Stimulated activated CD8-positive, alpha-beta memory T cell treated with anti-CD3 and anti-CD28 coated beads, Interleukin-4, amount 100 ng/mL, for 24 hours (primary cell): ENCODE data around the gene SPAG16.

Source experiments
- DNase-seq: peaks from one replicate; pipeline ENCODE4 v3.0.0-alpha.2; 2020; ENCODE audit warnings: low read depth

Gene SPAG16

DNA sequence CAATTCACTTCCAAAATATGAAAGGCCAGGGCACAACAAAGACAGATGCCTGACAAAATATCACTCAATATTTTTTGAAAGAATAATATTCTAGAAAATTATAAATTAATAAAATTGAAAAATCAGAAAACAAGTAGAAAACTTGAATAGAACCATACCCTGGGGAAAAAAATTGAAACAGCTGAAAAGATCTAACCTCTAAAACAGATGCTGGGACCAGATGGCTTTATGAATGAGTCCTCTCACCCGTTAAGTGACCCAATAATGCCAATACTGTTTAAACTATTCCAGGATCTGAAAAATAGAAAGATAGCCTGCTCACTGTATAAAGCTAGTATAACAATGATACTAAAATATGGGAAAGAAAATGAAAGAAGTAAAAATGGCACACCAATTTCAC is 804.3 kb downstream of the SPAG16 start:
- no peak for DNase-seq

GRCh38 chr2:214096208-214096715 is 812.0 kb downstream of the SPAG16 start:
- no peak for DNase-seq

GRCh38 chr2:214098811-214099210 is 814.5 kb downstream of the SPAG16 start:
- no peak for DNase-seq

DNA sequence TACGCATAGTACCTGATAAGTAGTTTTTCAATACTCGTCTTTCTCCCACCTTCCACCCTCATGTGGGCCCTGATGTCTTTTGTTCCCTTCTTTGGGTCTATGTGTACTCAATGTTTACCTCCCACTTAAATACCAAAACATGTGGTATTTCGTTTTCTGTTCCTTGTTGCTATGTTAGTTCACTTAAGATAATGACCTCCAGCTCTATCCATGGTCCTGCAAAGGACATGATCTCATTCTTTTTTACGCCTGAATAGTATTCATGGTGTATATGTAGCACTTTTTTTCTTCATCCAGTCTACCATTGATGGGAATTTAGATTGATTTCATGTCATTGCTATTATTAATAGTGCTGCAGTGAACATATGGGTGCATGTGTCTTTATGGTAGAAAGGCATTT is 816.2 kb downstream of the SPAG16 start:
- DNase-seq: no peak

DNA sequence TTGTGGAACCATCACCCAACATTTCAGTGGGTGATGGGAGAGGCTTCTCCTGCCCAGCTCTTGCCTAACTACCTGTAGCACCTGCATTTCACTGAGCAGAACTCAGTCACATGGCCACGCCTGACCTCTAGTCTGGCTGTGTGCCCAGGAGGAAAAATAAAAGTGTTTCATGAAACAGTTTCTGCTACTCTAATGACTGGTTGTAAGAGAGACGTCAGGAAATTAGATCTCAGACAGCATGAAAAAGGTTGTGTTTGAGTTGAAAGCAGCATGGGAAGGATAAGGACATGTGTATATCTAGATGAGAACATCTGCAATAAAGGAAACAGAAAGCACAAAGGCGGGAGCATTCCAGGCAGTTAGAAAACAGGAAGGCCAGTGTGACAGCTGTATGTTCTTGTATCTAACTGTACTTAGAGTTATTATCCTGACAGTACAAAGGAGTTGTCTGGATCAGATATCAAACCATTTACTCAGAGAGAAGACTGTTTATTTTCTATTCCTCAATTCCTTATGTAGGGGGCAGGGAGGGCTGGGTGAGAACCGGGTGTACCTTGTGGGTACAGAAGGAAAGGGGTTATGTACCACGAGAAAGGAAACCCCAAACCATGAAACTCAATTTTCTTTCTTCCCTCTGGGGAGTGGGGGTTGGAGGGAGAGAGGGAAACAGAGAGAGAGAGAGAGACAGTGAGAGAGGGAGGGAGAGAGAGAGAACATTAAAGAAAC is 819.2 kb downstream of the SPAG16 start:
- DNase-seq: no peak

DNA sequence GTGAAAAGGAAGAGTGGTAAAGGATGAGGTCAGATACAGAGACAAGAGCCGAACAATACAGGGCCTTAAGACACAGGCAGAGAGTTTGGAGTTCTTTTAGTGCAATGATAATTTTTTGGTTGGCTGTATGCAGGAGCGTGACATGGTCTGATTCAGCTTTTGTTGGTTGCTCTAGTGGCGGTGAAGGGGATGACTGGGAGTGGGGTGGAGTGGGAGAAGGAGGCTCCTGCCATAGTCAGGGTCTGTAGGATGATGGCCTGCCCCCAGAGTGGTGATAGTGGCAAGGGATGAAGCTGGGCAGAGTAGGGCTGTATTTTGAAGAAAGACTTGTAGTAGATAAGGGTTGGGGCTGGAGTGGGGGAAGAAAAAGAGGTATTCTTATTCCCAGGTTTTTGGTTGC is 820.0 kb downstream of the SPAG16 start:
- DNase-seq: no peak

DNA sequence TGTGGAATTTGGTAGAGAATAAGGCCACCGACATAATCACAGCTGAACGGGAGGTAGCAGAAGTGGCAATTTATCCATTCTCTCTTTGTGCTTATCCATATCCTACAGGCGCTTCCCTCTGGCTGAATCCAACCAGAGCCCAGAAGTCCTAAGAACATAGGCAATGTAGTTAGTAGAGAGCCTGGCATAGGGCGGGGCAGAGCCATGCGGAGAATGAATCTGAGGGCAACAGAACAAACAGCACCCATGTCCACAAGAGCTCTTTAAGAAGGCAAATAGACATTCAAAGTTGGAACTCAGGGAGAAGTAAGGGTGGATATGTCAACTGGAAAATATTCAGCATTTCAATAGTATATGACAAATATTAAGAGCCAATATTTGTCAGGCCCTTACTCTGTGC is 820.7 kb downstream of the SPAG16 start:
- no peak for DNase-seq

DNA sequence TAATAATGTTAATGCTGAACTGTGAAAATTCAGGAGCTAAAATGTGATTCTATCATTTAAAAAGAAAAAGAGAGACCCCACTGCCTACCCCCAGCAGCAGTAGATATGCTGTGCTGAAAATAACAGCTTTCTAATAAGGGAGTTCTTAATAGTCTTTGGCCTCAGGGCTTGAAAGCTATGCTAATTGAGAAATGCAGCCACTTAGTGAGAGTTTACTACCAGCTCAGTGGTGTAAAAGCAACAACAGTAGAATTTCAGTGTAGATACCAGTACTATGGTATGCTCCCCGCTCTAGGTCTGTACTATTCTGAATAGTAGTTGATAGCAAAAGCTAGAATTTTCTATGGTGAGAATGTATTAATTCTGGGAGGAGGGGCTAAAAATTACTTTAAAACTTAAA is 823.5 kb downstream of the SPAG16 start:
- DNase-seq: no peak

DNA sequence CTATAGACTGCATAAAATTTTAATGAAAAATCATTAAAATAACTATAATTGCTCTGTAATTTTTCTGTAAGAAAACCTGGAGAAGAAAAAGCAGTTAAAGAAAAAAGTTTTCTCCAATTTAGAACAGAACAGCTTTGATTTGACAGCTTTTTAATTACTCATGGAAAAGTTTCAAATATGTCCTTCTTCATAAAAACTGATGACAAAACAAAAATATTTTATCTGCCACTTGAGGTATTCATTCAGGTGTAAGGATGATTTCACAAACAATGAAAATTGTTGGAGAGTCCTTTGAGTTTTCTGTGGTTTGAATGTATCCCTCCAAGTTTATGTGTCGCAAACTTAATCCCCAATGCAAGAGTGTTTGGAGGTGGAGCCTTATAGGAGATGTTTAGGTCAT is 824.3 kb downstream of the SPAG16 start:
- no peak for DNase-seq

DNA sequence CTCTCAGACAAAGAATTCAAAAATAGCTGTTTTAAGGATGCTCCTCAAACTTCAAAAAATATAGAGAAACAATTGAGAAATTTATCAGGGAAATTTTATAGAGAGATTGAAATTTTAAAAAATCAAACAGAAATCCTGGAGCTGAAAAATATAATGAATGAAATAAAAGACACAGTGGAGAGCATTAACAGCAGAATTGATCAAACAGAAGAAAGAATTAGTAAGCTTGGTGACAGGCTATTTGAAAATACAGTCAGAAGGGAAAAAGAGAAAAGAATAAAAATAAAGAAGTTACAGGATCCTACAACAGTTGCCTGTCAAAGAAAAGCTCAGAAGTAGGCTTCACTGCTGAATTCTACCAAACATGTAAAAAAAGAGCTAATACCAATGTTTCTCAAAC is 832.8 kb downstream of the SPAG16 start:
- no peak for DNase-seq

DNA sequence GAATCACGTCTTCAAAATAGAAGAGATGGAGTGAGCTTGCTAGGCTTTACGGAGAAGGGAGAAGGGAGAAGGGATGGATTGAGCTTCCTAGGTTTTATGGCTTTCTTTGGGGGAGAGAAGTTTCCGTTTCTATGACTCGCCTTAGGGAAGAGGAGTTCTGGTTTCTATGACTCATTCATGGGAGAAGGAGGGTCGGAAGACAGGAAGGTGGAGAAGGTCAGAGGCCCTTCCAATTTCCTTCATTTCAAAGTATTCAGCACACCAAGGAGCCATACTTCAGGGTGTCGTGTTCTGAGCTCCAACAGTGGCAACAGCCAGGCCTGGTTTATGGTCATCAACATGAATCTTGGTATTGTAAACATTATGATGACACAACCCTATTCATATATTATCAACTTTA is 841.9 kb downstream of the SPAG16 start:
- DNase-seq: no peak

DNA sequence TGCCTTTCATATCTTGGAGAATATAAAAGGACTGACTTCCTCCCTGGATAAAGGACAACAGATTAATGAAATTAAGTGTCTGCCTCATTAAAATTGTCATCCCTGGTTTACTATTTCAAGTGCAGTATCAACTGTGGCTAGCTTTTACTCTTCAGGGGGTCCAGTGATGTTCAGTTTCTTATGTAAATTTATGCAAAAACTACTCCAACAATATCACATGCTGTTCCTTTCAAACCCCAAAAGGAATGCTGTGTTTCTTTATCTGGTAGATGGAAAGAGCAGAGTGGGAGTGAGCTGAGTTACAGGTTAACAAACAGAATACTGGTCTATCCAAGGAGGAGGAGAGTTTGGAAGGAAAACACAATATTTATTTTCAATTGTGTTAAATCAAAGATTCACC is 842.9 kb downstream of the SPAG16 start:
- no peak for DNase-seq

DNA sequence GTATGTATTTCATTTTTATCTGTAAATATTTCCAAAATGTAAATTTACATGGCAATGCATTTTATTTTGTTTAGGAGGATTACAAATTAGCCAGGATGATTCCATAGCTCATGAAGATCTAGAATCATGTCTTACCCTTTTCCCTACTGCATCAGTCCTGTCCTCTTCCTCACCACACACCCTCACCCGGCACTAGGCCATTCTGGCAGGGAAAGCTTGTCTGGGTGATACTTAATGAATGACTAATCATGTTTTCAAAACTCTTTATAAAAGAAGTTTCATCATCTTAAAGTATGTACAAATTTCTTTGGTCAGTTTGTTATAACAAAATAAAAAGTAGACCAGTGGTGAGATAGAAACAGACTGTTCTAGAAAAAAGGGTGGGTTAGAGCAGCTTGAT is 843.3 kb downstream of the SPAG16 start:
- DNase-seq: no peak

DNA sequence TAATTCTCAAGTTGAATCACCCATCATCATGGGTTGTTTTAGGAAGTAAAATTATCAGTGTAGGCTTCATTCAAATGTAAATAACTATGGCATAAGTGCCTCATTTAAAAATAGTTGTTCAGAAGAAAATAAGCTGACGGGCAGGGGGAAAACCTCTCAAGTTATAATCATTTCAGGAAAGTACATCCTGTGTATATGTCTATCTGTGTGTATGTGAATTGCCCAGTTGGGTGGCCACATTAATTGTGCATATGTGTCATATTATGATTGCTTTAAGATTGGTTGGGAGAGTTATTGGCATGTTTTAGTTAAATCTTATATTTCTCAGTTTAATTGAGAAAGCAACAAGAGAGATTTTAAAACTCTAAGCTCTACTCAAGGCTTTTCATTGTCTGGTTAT is 843.8 kb downstream of the SPAG16 start:
- no peak for DNase-seq

GRCh38 chr2:214130114-214130513 is 845.9 kb downstream of the SPAG16 start:
- DNase-seq: no peak

DNA sequence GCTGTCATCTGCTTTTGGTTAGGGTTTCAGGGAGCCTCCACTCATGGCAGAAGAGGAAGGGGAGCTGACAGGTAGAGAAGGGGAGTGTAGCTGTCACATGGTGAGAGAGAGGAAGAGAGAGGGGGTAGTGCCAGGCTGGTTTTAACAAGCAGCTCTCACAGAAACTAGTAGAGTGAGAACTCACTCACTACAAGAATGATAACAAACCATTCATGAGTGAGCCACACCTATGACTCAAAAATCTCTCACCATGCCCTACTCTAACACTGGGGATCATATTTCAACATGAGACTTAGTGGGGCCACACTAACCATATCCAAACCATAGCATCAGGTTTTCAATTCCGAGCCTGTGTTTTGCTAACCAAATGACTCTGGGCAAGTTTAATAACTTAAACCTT is 851.7 kb downstream of the SPAG16 start:
- no peak for DNase-seq

DNA sequence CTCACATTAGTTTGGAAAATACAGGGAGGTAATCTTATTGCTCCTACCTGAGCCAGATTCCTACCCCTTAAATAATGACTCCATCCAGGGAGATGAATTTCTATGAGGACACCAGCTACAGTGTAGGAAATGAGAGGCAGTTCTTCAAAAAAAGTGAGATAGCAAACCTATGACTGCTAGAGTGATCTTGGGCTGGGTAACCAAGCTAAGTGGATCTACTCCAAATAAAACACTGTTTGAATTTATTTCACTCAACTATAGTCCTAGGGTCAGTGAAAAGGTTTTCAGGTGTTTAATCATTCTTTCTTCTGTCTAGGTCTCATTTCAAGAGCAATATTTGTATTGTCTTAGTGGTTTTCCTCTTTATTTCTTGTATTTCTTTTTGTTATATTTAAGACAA is 854.5 kb downstream of the SPAG16 start:
- no peak for DNase-seq

- no peak for DNase-seq
Observed at GRCh38 chr2:214139630-214140284, 855.5 kb downstream of the SPAG16 start.

DNA sequence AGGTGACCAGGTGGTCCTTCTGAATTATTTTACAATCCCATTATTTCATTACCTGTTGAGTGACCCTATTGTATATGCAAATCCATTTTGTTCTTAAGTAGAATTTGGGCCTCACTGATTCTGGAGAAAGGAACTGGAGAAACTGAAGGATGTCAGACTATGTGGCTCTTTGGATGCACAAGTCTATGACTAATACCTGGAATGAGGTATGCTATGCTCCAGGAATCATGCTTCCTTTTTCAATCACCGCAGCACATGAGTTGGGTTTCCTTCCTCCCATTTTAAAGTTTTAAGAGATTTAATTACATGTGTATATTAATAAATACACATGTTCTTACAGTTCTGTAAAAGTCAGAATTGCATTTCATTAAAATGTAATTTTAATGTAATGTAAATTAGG is 872.7 kb downstream of the SPAG16 start:
- no peak for DNase-seq

DNA sequence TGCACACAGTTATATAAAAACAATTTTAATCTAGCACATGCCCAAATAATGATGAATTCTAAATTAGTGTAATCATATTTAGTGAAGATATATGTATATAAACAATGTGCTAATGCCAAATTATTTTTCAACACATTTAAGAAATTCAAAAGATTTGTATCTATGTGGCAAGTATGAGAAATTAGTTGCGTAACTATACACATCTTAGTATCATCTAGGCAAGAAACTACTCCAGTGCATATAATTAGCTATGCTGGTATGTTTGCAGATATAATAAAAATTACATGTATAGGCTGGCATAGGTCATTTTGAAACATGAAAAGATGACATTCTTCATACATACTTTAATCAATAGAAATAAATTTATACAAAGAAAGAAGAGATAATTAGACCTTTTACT is 874.6 kb downstream of the SPAG16 start:
- DNase-seq: no peak

DNA sequence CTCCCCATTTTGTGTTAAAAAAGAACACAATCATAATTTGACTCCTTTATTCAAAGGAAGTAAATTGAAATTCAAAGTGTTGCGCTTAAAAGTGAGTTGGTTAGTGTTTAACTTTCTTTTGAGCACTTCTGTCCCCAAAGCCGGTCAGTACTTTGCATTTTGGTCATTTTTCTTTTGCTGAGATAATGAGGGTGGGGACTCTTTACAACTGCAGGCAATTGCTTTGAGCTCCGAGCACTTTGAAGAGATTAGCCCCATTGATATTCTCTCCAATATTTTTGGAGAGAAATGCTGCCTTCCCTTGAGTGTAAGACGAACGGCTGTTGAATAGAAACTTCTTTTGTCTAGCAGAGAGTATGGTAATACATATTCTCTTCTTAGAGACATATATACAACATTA is 885.0 kb downstream of the SPAG16 start:
- DNase-seq: no peak

DNA sequence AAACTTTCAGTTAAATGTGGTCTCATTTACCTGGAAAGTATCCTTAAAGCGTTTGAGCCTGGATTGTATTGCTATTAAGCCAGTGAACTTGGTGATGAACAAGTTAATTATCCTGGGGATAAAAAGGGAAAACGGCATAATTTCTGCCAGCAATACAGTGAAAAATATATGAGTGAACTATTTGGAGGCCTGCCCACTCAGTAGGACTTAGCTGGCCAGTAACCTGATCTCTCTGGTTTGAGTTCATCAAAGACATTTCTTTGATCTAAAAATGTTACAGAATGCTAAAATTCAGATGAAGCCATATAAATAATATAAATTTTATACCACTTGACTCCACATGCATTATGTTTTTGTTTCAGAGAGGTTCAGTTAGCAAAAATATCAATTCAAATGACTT is 885.5 kb downstream of the SPAG16 start:
- no peak for DNase-seq

DNA sequence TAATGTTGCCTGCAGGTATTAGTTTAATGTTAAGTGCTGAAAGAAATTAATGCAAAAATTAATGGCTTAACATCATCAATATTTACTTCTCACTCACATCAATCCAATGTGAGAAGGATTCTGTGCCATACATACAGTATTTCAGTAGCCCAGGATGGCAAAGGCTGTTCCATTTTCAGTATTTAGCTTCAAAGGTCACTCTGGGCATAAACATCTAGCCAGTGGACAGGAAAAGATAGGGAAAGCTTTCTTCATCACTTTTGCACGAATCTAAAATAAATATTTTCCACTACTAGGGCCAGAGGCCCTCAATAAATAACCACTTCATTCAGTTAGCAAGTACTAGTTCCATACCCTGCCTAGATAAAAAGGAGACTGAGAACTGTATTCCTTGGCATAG is 890.3 kb downstream of the SPAG16 start:
- DNase-seq: no peak

DNA sequence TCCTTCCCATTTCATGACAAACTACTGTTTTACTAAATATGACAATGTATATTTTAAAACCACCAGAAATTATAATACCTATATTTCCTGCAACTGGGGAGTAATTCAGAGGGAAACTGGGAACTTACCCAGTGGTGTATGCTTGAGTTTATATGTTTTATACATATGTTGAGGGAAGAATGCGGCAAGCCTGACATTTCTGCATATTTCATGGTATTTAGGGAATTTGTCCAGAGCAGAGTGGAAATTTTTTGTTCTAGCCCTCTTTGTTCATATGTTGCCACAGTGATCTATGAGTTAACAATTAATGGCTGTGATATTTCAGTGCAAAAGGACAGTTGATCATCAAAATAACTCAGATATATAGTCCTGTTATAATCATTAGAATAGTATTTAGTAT is 895.8 kb downstream of the SPAG16 start:
- no peak for DNase-seq
